ENCODE measurements around the gene PARVA.

DNA sequence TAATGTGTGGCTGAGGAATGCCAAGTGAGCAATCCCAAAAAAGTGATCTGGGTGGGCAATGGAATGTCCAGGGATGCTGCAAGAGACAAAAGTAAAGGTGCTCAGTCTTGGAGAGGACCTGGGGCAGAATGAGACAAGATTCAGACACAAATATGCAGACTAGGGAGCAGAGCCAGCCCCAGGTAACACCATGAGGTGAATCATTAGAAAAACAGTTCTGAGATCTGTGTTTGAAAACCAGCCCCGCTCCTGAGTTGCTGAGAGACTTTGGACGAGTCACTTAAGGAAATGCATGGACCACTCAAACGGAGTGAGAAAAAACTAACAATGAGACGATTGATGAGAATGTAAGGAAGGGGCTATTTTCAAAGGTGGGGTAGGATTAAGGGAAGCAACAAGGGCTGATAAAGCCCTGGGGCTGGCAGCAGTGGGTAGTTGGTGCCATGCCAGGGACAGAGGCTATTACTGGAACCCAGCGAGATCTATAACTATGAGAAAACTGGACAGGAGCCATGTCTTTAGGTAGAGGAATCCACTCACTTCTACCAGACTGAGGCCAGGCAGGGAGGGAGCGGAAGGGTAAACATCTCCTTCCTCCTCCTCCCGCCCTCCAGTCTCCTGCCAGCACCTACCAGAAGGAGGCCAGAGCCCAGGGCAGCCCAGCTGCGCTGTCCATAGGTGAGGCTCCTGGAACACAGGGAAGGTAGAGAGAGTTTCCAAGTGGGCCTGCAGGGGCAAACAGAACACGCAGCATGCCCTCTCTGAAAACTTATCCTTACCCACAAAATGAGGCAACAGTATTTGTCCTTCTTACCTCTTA, 166.4 kb downstream of the PARVA start:
- TF ChIP-seq FOXP2 (optimal IDR thresholded peaks at IDR 0.05; ENCODE audit: borderline replicate concordance, extremely low read depth, extremely low read length, insufficient read depth) (no peak), POLR2AphosphoS5 (IDR thresholded peaks at IDR 0.05; ENCODE audit: low read depth, low read length) (no peak), TAF1 (IDR thresholded peaks at IDR 0.05; ENCODE audit: borderline replicate concordance, insufficient read depth, low read length) (no peak)
